Mononuclear cell (primary cell): Measurements from ENCODE around the gene GAL3ST3. TPM values are rescaled to one million over a fixed set of nuclear protein-coding genes. Genes with fewer than 3 reads are reported as not detected.
"Not testable (repeated sequence)": the region's sequence is repeated elsewhere in the genome, so short reads cannot be mapped to it uniquely, and the experiment has no call there.

Experiments
- H3K27me3 ChIP-seq: 2 replicates; pipeline ENCODE4 v1.6.0; 2011; ENCODE audit warnings: low read length, control low read depth; ENCODE audit not compliant: insufficient read depth
- H3K4me1 ChIP-seq: 2 replicates; pipeline ENCODE4 v1.5.1; 2011; ENCODE audit warnings: mild to moderate bottlenecking, low read length, control low read depth; ENCODE audit not compliant: insufficient read depth
- H3K4me3 ChIP-seq: 2 replicates; pipeline ENCODE4 v1.5.1; 2011; ENCODE audit warnings: mild to moderate bottlenecking, low read length, moderate library complexity
- H3K9me3 ChIP-seq: 2 replicates; pipeline ENCODE4 v1.5.1; 2011; ENCODE audit warnings: low read depth, mild to moderate bottlenecking, control low read depth, low read length
- total RNA-seq: library from RNA; depleted of rRNA; stranded (reverse); fragments of >200 nt; gene quantifications from one replicate; pipeline ENCODE4 v1.2.3, GENCODE V29; 2012

Gene GAL3ST3
- total RNA-seq, 1 donor = not detected

DNA sequence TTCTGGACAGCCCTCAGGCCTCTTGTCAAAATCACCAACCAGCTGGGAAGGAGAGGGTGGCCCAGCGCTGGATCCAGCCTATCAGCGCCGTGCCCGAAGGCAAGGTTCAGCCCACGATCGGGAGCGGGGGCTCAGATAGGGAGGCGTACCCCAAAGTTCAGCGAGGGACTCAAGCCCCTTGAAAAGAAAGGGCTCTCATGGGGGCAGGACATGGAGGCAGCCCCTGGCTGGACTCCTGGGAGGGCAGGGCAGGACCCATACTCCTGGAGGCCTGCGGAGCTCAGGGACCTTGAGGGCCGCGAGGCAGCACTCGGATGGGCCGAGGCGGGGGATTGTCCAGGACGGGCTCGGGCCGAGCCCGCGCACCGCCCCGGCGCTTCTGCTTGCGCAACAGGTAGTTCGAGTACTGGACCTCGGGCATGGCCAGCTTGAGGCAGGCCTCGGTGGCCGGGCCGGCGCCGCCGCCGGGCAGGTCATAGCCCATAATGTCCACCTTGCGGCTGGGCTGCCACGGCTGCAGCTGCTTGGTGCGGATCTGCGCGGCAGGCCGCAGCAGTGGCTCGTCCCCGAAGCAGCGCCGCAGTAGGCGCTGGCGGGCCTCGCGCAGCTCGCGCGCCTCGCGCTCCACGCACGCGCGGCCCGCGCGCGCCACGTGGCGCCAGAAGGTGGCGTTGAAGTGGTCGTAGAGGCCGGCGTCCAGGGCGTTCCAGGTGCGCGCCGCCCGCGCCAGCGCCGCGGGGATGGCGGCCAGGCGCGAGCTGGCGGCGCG is 6.5 kb downstream of the GAL3ST3 start:
- H3K9me3 ChIP-seq = no peaks in the 10 kb centered on the region
- H3K4me3 ChIP-seq = no peak overlapping the region
- H3K4me1 ChIP-seq = peaks cover 9% of the 10 kb centered on the region

DNA sequence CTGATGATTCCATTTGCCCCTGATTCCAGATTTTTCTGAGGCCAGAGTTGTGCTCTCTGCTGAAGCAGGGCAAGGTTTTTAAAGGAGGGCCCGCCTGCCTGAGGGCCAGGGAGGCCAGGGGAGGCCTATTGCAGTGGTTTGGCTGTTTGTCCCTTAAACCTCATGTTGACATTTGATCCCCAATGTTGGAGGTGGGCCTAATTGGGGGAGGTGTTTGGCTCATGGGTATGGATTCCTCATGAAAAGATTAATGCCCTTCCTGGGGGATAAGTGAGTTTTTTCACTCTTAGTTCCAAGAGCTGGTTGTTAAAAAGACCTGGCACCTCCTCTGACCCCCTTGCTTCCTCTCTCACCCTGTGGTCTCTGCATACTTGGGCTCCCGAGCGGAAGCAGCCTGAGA is 9.2 kb downstream of the GAL3ST3 start:
- no peaks in the 10 kb centered on the region for H3K9me3 ChIP-seq
- H3K4me1 ChIP-seq = no peaks in the 10 kb centered on the region
- no peak overlapping the region for H3K4me3 ChIP-seq
- no peaks in the 10 kb centered on the region for H3K27me3 ChIP-seq

More for the DNA sequence above, 6.5 kb downstream of the GAL3ST3 start:
- H3K27me3 ChIP-seq = no peaks in the 10 kb centered on the region

DNA sequence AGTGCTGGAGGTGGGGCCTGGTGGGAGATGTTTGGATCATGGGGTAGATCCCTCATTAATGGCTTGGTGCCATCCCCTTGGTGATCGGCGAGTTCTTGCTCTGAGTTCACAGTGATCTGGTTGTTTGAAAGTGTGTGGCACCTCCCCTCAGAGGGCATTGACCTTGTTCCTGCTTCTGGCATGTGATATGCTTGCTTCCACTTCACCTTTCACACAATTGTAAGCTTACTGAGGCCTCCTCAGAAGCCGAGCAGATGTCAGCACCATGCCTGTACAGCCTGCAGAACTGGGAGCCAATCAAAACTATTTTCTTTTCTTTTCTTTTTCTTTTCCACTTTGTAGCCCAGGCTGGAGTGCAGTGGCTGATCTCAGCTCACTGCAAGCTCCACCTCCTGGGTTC is 11.6 kb downstream of the GAL3ST3 start:
- Histone ChIP-seq H3K9me3 (no peaks in the 10 kb centered on the region), H3K4me3 (no peak overlapping the region), H3K27me3 (no peaks in the 10 kb centered on the region), H3K4me1 (no peaks in the 10 kb centered on the region)

DNA sequence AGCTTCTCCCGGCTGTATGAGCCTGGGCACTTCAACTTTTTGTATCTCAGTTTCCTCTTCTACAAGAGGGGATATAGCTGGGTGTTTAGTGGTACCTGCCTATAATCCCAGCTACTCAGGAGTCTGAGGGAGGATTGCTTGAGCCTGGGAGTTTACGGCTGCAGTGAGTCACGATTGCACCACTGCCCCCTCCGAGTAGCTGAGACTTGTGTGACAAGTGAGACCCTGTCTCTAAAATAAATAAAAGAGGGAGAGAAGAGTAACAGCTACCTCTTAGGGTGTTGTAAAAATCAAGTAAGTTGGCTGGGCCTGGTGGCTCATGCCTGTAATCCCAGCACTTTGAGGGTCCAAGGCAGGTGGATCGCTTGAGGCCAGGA is 12.6 kb downstream of the GAL3ST3 start:
- H3K9me3 ChIP-seq = no peaks in the 10 kb centered on the region
- no peak overlapping the region for H3K4me3 ChIP-seq
- no peaks in the 10 kb centered on the region for H3K27me3 ChIP-seq
- H3K4me1 ChIP-seq = no peaks in the 10 kb centered on the region

DNA sequence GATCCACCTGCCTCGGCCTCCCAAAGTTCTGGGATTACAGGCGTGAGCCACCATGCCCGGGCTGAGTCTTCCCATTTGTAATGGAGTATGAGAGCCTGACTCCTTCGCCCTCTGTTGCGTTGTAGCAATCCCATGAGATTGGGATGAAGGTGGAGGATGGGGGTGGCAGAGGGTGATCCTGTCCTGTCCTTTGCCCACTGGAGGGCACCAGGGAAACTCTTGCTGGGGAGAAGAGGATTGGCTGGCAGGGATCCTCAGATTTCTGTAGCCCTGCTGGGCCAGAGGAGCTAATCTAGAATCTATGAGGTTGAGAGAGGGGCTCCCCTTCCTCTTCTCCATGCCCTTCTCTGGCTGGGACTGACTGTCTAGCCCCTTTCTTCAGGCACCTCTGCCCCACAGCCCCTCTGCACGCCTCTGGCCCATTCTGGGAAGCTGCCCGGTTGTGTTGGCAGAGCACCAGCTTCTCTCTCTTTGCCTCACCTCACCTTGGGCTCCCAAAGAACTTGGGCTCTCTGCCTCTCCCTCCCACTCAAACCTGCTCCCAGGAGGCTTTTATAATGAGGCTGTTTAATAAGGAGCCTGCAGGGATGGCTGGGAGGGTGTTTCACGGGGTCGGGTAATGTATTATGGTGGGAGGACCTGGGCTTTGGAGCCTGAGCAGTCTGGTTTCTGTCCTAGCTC is 13.2 kb downstream of the GAL3ST3 start:
- Histone ChIP-seq H3K4me1 (no peaks in the 10 kb centered on the region), H3K9me3 (no peaks in the 10 kb centered on the region), H3K27me3 (no peaks in the 10 kb centered on the region), H3K4me3 (no peak overlapping the region)

DNA sequence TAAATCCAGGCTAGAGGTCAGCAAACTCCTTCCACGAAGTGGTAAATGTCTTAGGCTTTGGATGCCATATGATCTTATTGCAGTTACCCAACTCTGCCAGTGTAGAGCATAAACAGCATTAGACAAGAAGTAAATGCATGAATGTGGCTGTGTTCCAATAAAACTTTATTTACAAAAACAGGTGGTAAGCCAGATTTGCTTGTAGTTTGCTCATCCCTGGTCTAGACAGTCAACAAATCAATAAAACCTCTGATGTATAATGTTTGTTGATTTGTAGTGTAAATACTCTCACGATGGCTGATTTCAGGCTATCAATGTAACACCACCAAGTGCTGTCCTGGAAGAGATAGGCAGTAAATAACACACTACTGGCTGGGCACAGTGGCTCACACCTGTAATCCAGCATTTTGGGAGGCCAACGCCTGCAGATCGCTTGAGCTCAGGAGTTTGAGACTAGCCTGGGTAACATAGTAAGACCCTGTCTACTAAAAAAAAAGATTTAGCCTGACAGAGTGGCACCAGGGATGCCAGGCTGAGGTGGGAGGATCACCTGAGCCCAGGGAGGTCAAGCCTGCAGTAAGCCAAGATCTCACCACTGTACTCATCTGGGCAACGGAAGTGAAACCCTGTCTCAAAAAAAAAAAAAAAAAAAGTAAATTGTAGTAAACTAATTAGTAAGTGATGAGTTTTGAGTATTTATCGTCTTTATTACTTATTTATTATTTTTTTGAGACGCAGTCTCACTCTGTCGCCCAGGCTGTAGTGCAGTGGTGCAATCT is 15.8 kb downstream of the GAL3ST3 start:
- no peaks in the 10 kb centered on the region for H3K4me1 ChIP-seq
- no peaks in the 10 kb centered on the region for H3K27me3 ChIP-seq
- no peaks in the 10 kb centered on the region for H3K9me3 ChIP-seq
- H3K4me3 ChIP-seq = no peak overlapping the region

DNA sequence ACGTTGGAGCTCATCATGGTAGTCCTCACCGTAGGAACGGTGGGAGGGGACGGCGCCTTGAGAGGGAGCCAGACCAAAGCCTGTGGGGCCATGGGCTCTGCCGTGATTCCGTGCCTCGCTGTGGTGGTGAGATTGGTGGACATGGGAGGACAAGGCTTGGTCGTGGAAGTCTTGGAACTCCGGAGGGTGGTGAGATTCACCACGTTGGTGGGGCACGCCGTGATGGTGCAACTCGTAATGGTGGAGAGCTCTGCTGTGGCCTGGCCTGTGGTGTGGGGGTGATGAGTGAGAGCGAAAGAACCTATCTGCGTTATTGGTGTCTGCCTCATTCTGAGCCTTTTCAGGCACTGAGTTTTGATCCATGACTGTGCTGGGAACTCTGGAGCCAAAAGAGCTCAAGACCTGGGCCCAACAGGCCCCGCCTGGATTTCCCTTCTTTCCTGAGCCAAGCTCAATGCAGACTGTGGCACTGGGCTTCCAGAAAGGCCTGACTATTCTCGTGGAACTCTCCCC is 22.9 kb downstream of the GAL3ST3 start, which contains the start of gene CATSPER1:
Gene CATSPER1, minus strand, starts transcription at position 463 of the 513 bp plus-strand sequence. Its CDS starts 100 bp downstream, at position 363.
- Histone ChIP-seq H3K9me3 (no peaks in the 10 kb centered on the region), H3K4me3 (no peak within 1 kb of the TSS), H3K27me3 (peaks cover 5% of the 10 kb centered on the region), H3K4me1 (peaks cover 19% of the 10 kb centered on the region)

DNA sequence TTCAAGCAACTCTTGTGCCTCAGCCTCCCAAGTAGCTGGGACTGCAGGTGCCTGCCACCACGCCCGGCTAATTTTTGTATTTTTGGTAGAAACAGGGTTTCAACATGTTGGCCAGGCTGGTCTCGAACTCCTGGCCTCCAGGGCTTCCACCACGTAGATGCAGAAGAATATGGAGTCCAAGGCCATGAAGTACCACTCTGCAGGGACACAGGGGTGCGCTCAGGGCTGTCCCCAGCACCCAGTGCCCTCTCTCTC is 25.8 kb downstream of the GAL3ST3 start:
- peaks cover 31% of the 10 kb centered on the region for H3K4me1 ChIP-seq
- H3K4me3 ChIP-seq, H3K9me3 ChIP-seq, H3K27me3 ChIP-seq: not testable (repeated sequence)

DNA sequence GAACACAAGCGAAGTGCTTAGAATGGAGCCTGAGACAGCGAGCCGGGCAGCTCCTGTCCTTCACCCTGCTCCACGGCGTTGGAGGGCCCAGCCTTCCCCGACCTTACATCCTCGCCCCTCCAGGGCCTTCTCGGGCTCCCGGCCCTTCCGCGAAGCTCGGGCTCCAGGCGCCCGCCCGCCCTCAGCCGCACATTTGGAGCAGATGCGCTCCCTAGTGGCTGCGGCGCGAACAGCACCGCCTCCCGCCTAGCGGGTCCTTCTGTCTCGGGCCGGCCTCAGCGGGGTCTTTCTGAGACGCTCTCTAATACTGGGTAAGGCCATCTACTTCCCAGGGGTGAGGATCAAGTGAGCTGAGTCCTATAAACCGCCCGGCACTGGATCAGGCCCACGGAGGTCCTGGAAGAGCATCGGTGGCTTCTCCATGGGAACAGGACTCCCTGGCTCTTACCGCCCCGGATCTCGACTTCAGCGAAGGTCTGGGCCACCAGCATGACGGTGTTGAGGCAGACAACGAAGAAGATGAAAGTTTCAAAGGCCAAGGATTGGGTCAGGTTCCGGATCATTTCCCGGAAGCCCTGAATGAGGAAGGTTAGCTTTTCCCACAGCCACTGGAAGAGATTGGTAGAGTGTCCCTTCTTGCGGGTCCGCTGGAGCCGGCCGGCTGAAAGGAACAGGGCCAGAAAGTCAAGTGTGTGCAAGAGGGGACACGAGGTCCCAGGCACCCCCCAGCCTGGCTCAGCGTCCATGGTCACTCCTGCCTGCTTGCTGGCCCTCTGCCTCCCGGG is 26.4 kb downstream of the GAL3ST3 start:
- Histone ChIP-seq H3K27me3 (peaks cover 5% of the 10 kb centered on the region), H3K4me1 (peaks cover 31% of the 10 kb centered on the region), H3K4me3 (no peak overlapping the region), H3K9me3 (no peaks in the 10 kb centered on the region)

DNA sequence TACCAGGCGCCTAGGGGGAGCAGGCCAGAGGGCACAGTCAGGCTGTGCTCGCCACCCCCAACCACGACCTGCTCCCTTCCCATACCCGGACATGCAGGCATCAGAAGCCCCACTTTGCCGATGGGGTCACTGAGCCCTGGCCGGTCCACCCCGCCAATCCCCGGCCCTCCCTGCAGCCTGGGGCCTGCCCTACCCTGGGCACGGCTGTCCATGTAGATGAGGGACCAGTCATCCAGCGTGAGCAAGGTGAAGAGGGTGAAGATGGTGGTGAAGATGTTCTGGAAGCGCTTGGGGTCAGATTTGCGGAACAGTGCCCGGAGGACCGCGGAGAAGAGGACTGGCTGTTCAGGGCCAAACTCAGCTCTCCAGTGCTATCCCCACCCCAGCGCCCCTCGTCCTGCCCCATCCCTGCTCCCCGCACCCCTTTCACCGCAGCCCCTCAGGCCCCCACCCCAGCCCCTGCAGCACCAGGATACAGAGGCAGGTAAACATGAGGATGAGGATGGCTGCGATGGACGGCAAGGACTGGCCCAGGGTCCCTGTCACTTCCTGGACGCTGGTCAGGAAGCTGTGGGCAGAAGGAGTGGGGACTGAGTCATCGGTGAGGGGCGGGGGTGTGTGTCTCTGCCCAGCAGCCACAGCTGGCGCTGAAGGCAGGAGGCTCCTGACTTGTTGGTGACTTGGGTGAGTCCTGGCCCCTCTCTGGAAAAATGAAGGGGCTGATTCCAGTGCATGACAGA is 28.2 kb downstream of the GAL3ST3 start:
- Histone ChIP-seq H3K4me1 (peaks cover 31% of the 10 kb centered on the region), H3K27me3 (peaks cover 5% of the 10 kb centered on the region), H3K4me3 (no peak overlapping the region), H3K9me3 (no peaks in the 10 kb centered on the region)

DNA sequence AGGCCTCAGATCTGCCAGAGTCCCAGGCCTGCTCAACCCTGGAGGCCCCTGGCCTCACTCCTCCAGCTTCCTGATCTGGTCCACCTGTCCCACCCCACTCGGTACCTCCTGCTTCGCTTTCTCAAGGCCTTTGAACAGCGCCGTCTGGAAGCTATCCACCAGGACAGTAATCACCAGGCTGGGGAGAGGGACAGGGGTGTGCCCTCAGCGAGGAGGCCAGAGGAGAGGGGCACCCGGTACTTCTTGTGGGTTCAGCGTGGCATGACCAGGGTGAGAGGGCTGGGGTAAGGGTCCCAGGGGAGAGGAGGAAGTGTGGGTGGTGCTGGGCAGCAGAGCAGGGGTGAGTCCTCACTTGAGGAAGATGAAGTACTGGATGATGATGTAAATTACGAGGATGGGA is 28.7 kb downstream of the GAL3ST3 start:
- H3K9me3 ChIP-seq = no peaks in the 10 kb centered on the region
- H3K27me3 ChIP-seq = peaks cover 5% of the 10 kb centered on the region
- no peak overlapping the region for H3K4me3 ChIP-seq
- peaks cover 32% of the 10 kb centered on the region for H3K4me1 ChIP-seq

DNA sequence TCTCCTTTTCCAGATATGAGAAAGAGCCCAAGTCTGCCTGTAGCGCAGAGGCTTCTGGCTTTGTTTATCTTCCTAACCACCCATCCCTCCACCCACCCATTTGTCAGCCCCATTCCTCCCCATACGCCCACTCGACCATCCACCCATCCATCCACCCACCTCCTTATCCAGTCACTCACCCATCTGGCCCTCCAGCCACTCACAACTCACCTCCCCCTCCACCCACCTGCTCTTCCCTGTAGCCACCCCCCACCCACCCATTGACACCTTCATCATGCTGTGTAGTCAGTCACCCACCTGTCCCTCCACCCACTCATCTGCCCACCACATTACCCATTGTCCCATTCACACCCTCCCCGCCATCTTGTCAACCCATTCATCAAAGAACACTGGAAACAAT is 31.6 kb downstream of the GAL3ST3 start:
- H3K4me3 ChIP-seq = no peak overlapping the region
- H3K27me3 ChIP-seq = peaks cover 9% of the 10 kb centered on the region
- peaks cover 49% of the 10 kb centered on the region for H3K4me1 ChIP-seq
- H3K9me3 ChIP-seq = no peaks in the 10 kb centered on the region

DNA sequence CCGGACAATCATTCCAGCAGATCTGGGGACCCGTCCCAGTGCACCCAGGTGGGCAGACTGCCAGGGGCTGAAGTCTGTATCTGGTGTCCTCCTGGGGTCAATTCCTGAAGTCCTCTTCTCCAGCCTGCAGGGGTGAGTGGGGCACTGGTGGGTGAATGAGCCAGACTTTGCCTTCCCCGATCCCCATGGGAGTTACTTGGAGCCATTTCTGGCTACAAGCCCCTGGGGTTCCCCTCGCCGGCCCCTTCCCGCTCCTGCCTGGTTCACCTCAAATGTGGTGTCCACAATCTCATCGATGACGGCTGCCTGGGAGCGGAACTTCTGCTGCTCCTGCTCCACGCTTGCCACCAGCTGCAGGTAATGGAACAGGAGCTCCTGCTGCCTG is 32.2 kb downstream of the GAL3ST3 start:
- H3K9me3 ChIP-seq = no peaks in the 10 kb centered on the region
- peaks cover 14% of the 10 kb centered on the region for H3K27me3 ChIP-seq
- H3K4me1 ChIP-seq = peaks cover 49% of the 10 kb centered on the region
- no peak overlapping the region for H3K4me3 ChIP-seq
